Stimulated activated CD4-positive, alpha-beta T cell treated with anti-CD3 and anti-CD28 coated beads, TNF-alpha, amount 100 ng/mL, for 1 hour (primary cell): ENCODE results near the gene CCNE1.
A peak's percentile ranks its signal among the peaks of the same experiment; 100 is the strongest.

ENCODE experiments used
- DNase-seq, 3 donors: peaks; one replicate each; pipeline ENCODE4 v3.0.0-alpha.2; 2020; ENCODE audit warnings: low read depth in 3 of 3, low spot score in 1 of 3

The CCNE1 gene

GRCh38 chr19:29842471-29843179, 30.8 kb downstream of the CCNE1 start:
- no peak for DNase-seq

- no peak for DNase-seq
Measured at GRCh38 chr19:29843180-29844051, 31.6 kb downstream of the CCNE1 start.

GRCh38 chr19:29844891-29845573, 33.2 kb downstream of the CCNE1 start:
- DNase-seq, result peak; percentile 92 to 95 (median 95)

- no peak for DNase-seq
Measured at GRCh38 chr19:29845574-29846176, 33.9 kb downstream of the CCNE1 start.

- DNase-seq, result no peak
Measured at GRCh38 chr19:29849208-29849607, 37.4 kb downstream of the CCNE1 start.

GRCh38 chr19:29850482-29850881, 38.7 kb downstream of the CCNE1 start:
- DNase-seq, result no peak

- no peak for DNase-seq
Measured at GRCh38 chr19:29851769-29852521, 40.2 kb downstream of the CCNE1 start.

GRCh38 chr19:29854033-29854432, 42.2 kb downstream of the CCNE1 start:
- DNase-seq, result no peak

- no peak for DNase-seq
Measured at GRCh38 chr19:29855087-29855486, 43.3 kb downstream of the CCNE1 start.

GRCh38 chr19:29855741-29856500, 44.1 kb downstream of the CCNE1 start:
- no peak for DNase-seq

GRCh38 chr19:29858000-29858596, 46.3 kb downstream of the CCNE1 start:
- no peak for DNase-seq

- no peak for DNase-seq
Measured at GRCh38 chr19:29858621-29859020, 46.8 kb downstream of the CCNE1 start.

- DNase-seq, result no peak
Measured at GRCh38 chr19:29860492-29860891, 48.7 kb downstream of the CCNE1 start.

GRCh38 chr19:29861574-29861973, 49.8 kb downstream of the CCNE1 start:
- DNase-seq, result no peak

- no peak for DNase-seq
Measured at GRCh38 chr19:29866011-29866410, 54.2 kb downstream of the CCNE1 start.

- DNase-seq, result no peak
Measured at GRCh38 chr19:29867984-29868383, 56.2 kb downstream of the CCNE1 start.

GRCh38 chr19:29871143-29871542, 59.4 kb downstream of the CCNE1 start:
- no peak for DNase-seq

GRCh38 chr19:29872224-29872731, 60.5 kb downstream of the CCNE1 start:
- DNase-seq, result no peak
